B cell (primary cell): Measurements from ENCODE around the gene FOXK1. TPM values are rescaled to one million over a fixed set of nuclear protein-coding genes. Genes with fewer than 3 reads are reported as not detected.

Experiments
- ATAC-seq: fragments of 200-7000 bp; cut with Tn5 transposase; one replicate; pipeline ENCODE4 v1.10.0; 2021; ENCODE audit warnings: low read depth, mild to moderate bottlenecking, moderate number of reproducible peaks, moderate library complexity
- CTCF ChIA-PET: fragments of 350-600 bp; sonication (Branson Sonifier 250); formaldehyde crosslinking; loops from one replicate; lab custom pipeline; 2021; ENCODE audit warnings: antibody characterized with exemption, inconsistent platforms; lab: Charles Lee
- POLR2A ChIA-PET: fragments of 350-600 bp; sonication (Branson Sonifier 250); formaldehyde crosslinking; loops from one replicate; lab custom pipeline; 2021; ENCODE audit warnings: antibody characterized with exemption; lab: Charles Lee
- DNase-seq: peaks from one replicate; pipeline ENCODE4 v3.0.0; 2013
- H2AFZ ChIP-seq: 2 replicates; pipeline ENCODE4 v1.6.1; 2012; ENCODE audit warnings: mild to moderate bottlenecking, low read depth, low read length; ENCODE audit not compliant: insufficient read depth, poor library complexity, severe bottlenecking
- H3K27ac ChIP-seq, 2 donors: 1 replicate in 1 of 2; 2 replicates in 1 of 2; pipeline ENCODE4 v1.5.1; 2012 to 2013; ENCODE audit warnings: low read length in 2 of 2, mild to moderate bottlenecking in 2 of 2, moderate library complexity in 1 of 2
- H3K27me3 ChIP-seq, 4 experiments: fragments of 200-600 bp in 1 of 4; sonication (generic) in 1 of 4; replicated peaks in 1 of 4; 1 replicate in 2 of 4; 2 replicates in 2 of 4; pipeline versions ENCODE4 v1.6.1 to v1.7.0; 2013 to 2016; ENCODE audit warnings: low read length in 3 of 4, mild to moderate bottlenecking in 2 of 4, mixed read lengths in 1 of 4, moderate library complexity in 1 of 4; ENCODE audit not compliant: insufficient read depth in 4 of 4, control insufficient read depth in 3 of 4; ENCODE audit errors: control extremely low read depth in 1 of 4
- H3K36me3 ChIP-seq, 2 experiments: replicated peaks in 1 of 2; 1 replicate in 1 of 2; 2 replicates in 1 of 2; pipeline versions ENCODE4 v1.6.1 to v1.7.1; 2013; ENCODE audit warnings: low read length in 1 of 2; ENCODE audit not compliant: insufficient read depth in 2 of 2, control insufficient read depth in 1 of 2; ENCODE audit errors: control extremely low read depth in 1 of 2, extremely low read depth in 1 of 2
- H3K4me1 ChIP-seq, 2 donors: fragments of 200-600 bp in 1 of 2; sonication (generic) in 1 of 2; 1 replicate in 1 of 2; 2 replicates in 1 of 2; pipeline versions ENCODE4 v1.5.1 to v1.6.1; 2013 to 2017; ENCODE audit warnings: low read length in 2 of 2; ENCODE audit not compliant: control insufficient read depth in 2 of 2, insufficient read depth in 2 of 2
- H3K4me2 ChIP-seq: replicated peaks from 2 replicates; pipeline ENCODE3; 2012; ENCODE audit warnings: mild to moderate bottlenecking, low read depth, low read length; ENCODE audit not compliant: poor library complexity, severe bottlenecking
- H3K4me3 ChIP-seq, 5 experiments: fragments of 200-600 bp in 1 of 5; sonication (generic) in 1 of 5; 1 replicate in 3 of 5; 2 replicates in 2 of 5; pipeline versions ENCODE4 v1.5.1 to v1.7.0; 2011 to 2016; ENCODE audit warnings: low read length in 4 of 5, mild to moderate bottlenecking in 4 of 5, low read depth in 2 of 5, control low read depth in 1 of 5, moderate library complexity in 1 of 5; ENCODE audit not compliant: insufficient read depth in 1 of 5; ENCODE audit errors: control extremely low read depth in 1 of 5, extremely low read depth in 1 of 5
- H3K79me2 ChIP-seq: fragments of 200-600 bp; sonication (generic); one replicate; pipeline ENCODE4 v1.6.0; 2016; ENCODE audit warnings: low read length; ENCODE audit not compliant: control insufficient read depth, insufficient read depth
- H3K9ac ChIP-seq: fragments of 200-600 bp; sonication (generic); 2 replicates; pipeline ENCODE4 v1.6.1; 2017; ENCODE audit warnings: mild to moderate bottlenecking, low read length, moderate library complexity
- H3K9me3 ChIP-seq, 3 donors: one replicate each; pipeline versions ENCODE4 v1.6.1 to v1.7.1; 2013; ENCODE audit warnings: low read length in 2 of 3; ENCODE audit not compliant: control insufficient read depth in 2 of 3, insufficient read depth in 1 of 3; ENCODE audit errors: control extremely low read depth in 1 of 3
- H4K20me1 ChIP-seq: 2 replicates; pipeline ENCODE4 v1.6.0; 2012; ENCODE audit warnings: mild to moderate bottlenecking, low read length; ENCODE audit not compliant: insufficient read depth, control insufficient read depth, poor library complexity, severe bottlenecking
- H3K27ac Mint-ChIP-seq: one replicate; pipeline ENCODE4 v1.8.0; 2021; ENCODE audit warnings: mixed read lengths
- H3K27me3 Mint-ChIP-seq: one replicate; pipeline ENCODE4 v1.8.0; 2021; ENCODE audit warnings: mixed read lengths
- H3K4me1 Mint-ChIP-seq: one replicate; pipeline ENCODE4 v1.8.0; 2021; ENCODE audit warnings: mixed read lengths
- H3K4me3 Mint-ChIP-seq: one replicate; pipeline ENCODE4 v1.8.0; 2021; ENCODE audit warnings: mixed read lengths
- H3K9me3 Mint-ChIP-seq: one replicate; pipeline ENCODE4 v1.8.0; 2022; ENCODE audit warnings: mixed read lengths; ENCODE audit not compliant: insufficient read depth
- CTCF ChIP-seq: fragments of 200-600 bp; IDR thresholded peaks from one replicate; pipeline ENCODE4 v1.8.0; 2022; ENCODE audit warnings: antibody characterized with exemption, mild to moderate bottlenecking
- EZH2 ChIP-seq: IDR thresholded peaks from 2 replicates; pipeline ENCODE4 v1.6.1; 2012; ENCODE audit warnings: borderline replicate concordance, low read depth, mild to moderate bottlenecking, moderate library complexity, low read length; ENCODE audit not compliant: insufficient read depth, poor library complexity, severe bottlenecking
- WGBS: methylation state at CpG from one replicate; pipeline ENCODE4 v1.1.5; 2013; ENCODE audit warnings: missing lambda C conversion rate; ENCODE audit not compliant: insufficient coverage; 5-methylcytosine and 5-hydroxymethylcytosine counted together
- intact Hi-C: fragments of 100-400 bp; cut with micrococcal nuclease; formaldehyde crosslinking; loops from one replicate; pipeline ENCODE4 v1.10.0; 2022
- polyA plus RNA-seq: library from polyadenylated mRNA; depleted of rRNA; stranded (reverse); fragments of >200 nt; gene quantifications from 2 replicates; pipeline ENCODE4 v1.2.3, GENCODE V29; 2012
- total RNA-seq, 2 donors: library from RNA; stranded (reverse); fragments of 120-200 nt in 1 of 2; gene quantifications; 1 replicate in 1 of 2; 2 replicates in 1 of 2; pipeline versions ENCODE4 v1.2.3 to v1.2.4, GENCODE V29; 2013 to 2022

Gene FOXK1
- total and polyA plus RNA-seq, 2 donors (not counting 1 experiment from before 2014, with no cell fraction given), result 17.9 to 56.2 TPM

DNA sequence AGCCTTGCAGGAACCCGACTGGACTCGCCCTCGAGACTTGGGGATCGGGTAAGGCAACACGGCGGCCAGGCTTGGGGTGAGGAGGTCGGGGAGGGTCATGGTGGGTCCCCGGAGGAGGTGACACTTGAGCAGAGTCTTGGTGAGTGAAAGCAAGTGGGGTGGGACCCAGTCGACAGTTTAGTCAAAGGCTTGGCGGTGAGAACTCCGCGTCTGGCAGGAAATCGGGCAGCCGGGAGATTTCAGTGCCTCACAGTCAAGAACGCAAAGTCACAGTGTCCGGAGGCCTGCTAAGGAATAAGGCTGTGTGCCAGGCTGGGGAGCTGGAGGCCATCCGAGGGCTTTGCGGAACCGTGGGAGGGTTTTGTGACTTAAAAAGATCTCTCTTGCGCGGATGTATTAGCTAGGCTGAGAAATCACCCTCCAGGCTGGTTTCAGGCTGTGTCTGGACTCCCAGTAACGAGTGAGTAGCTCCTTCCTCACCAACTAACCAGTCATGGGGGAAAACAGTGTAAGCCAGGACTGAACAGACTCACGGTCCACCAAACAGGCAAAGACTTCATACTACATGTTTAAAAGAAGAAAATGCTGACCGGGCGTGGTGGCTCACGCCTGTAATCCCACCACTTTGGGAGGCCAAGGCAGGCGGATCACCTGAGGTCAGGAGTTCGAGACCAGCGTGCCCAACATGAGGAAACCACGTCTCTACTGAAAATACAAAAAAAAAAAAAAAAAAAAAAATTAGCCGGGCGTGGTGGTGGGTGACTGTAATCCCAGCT lies 93.9 kb downstream of the FOXK1 start:
- H3K9ac ChIP-seq, result peak overlapping the region; percentile 88
- no peaks in the 10 kb centered on the region for H3K9me3 ChIP-seq
- H3K36me3 ChIP-seq, result peaks cover 4 to 10% of the 10 kb centered on the region in 2 experiments
- H3K4me2 ChIP-seq, result peak overlapping the region; percentile 90
- H3K4me3 ChIP-seq, result peak overlapping the region; percentile 85 to 97 (median 95)
- H3K4me3 Mint-ChIP-seq, result peak overlapping the region; percentile 97
- ATAC-seq (no peak), DNase-seq (no peak)
- H3K27ac Mint-ChIP-seq, result peak overlapping the region; percentile 99
- intact Hi-C loops, result loop anchor here (1.0 to 5.0 kb wide), 4 partner anchors 16 to 1474 kb away; partner anchors contain the start of gene SDK1
- H2AFZ ChIP-seq, result peak overlapping the region; percentile 89
- 4% methylated on average over 16 of the region's 32 CpGs for WGBS
- peaks cover 14 to 26% of the 10 kb centered on the region in 2 donors for H3K4me1 ChIP-seq
- POLR2A ChIA-PET, result interaction anchor here (0.6 to 2.3 kb wide), 9 partner anchors 17 to 1005 kb away, joined by 3 to 25 read pairs (median 6); partner anchors contain the start of genes FOXK1, RBAK and RNF216
- H3K27me3 Mint-ChIP-seq, result no peaks in the 10 kb centered on the region
- peaks cover 22% of the 10 kb centered on the region for H4K20me1 ChIP-seq
- no peaks in the 10 kb centered on the region for H3K27me3 ChIP-seq
- CTCF ChIA-PET, result interaction anchor here (0.9 to 2.5 kb wide), 6 partner anchors 17 to 198 kb away, joined by 3 to 14 read pairs (median 4); no protein-coding TSS in a partner anchor
- H3K9me3 Mint-ChIP-seq, result no peaks in the 10 kb centered on the region
- TF ChIP-seq EZH2 (no peak), CTCF (no peak)
- peaks cover 40% of the 10 kb centered on the region for H3K4me1 Mint-ChIP-seq
- peak overlapping the region; percentile 94 to 95 for H3K27ac ChIP-seq
- H3K79me2 ChIP-seq, result peaks cover 47% of the 10 kb centered on the region

- no peak overlapping the region for H3K4me3 ChIP-seq
- H3K9me3 Mint-ChIP-seq, result no peaks in the 10 kb centered on the region
- peaks cover 37% of the 10 kb centered on the region for H3K4me1 Mint-ChIP-seq
- no peak for DNase-seq
- no peaks in the 10 kb centered on the region for H3K9me3 ChIP-seq
- H4K20me1 ChIP-seq, result peaks cover 53% of the 10 kb centered on the region
- H2AFZ ChIP-seq, result no peak overlapping the region
- CTCF ChIA-PET, result interaction anchor here (1.3 kb wide), 1 partner anchor 11 kb away, joined by 3 read pairs; no protein-coding TSS in a partner anchor
- POLR2A ChIA-PET, result no interaction called here
- no peak for ATAC-seq
- intact Hi-C loops, result loop anchor here (5.0 kb wide), 1 partner anchor 1477 kb away; the partner anchor contains the start of gene SDK1
- H3K4me1 ChIP-seq, result peaks cover 14 to 26% of the 10 kb centered on the region in 2 donors
- no peak for TF ChIP-seq CTCF
- TF ChIP-seq EZH2, result no peak
- no peak overlapping the region for H3K9ac ChIP-seq
- no peak overlapping the region for H3K4me2 ChIP-seq
- H3K27me3 Mint-ChIP-seq, result no peaks in the 10 kb centered on the region
- no peaks in the 10 kb centered on the region for H3K27me3 ChIP-seq
- H3K36me3 ChIP-seq, result peaks cover 8 to 32% of the 10 kb centered on the region in 2 experiments
- no CpG with 5 or more reads among the region's 5 CpGs for WGBS
- H3K27ac Mint-ChIP-seq, result no peak overlapping the region
- H3K4me3 Mint-ChIP-seq, result no peak overlapping the region
- no peak overlapping the region for H3K27ac ChIP-seq
- peaks cover 65% of the 10 kb centered on the region for H3K79me2 ChIP-seq
Measured at GRCh38 chr7:4779118-4779517, 97.0 kb downstream of the FOXK1 start.
